ENCODE results near the gene LRP4.

GRCh38 chr11:46930089-46930488 lies 11.7 kb upstream of the LRP4 start:
- no peak for TF ChIP-seq CTCF (IDR thresholded peaks at IDR 0.05; ENCODE audit: low read length)
- TF ChIP-seq EZH2 (IDR thresholded peaks at IDR 0.05; ENCODE audit: borderline replicate concordance, low read length) = no peak

Data from OCI-LY1 (cell line).